ENCODE measurements around the gene TPCN1.

GRCh38 chr12:113296557-113297213 is 75.4 kb downstream of the TPCN1 start:
- no peak for TF ChIP-seq IRF2 (CRISPR knock-in tag; IDR thresholded peaks at IDR 0.05; ENCODE audit: borderline replicate concordance, low read depth)
- TF ChIP-seq ELF4 (CRISPR knock-in tag; IDR thresholded peaks at IDR 0.05; ENCODE audit: low read depth) = no peak
- TF ChIP-seq, protein P1, sequence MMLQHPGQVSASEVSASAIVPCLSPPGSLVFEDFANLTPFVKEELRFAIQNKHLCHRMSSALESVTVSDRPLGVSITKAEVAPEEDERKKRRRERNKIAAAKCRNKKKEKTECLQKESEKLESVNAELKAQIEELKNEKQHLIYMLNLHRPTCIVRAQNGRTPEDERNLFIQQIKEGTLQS (CRISPR knock-in tag; conservative IDR thresholded peaks at IDR 0.05) = no peak
- TF ChIP-seq CTCF (IDR thresholded peaks at IDR 0.05) = no peak
- TF ChIP-seq NR1H2 (CRISPR knock-in tag; IDR thresholded peaks at IDR 0.05) = no peak
- TF ChIP-seq FOXK1 (CRISPR knock-in tag; IDR thresholded peaks at IDR 0.05) = no peak
- TF ChIP-seq AFF4 (CRISPR knock-in tag; IDR thresholded peaks at IDR 0.05; ENCODE audit: borderline replicate concordance) = no peak
- TF ChIP-seq, protein P2, sequence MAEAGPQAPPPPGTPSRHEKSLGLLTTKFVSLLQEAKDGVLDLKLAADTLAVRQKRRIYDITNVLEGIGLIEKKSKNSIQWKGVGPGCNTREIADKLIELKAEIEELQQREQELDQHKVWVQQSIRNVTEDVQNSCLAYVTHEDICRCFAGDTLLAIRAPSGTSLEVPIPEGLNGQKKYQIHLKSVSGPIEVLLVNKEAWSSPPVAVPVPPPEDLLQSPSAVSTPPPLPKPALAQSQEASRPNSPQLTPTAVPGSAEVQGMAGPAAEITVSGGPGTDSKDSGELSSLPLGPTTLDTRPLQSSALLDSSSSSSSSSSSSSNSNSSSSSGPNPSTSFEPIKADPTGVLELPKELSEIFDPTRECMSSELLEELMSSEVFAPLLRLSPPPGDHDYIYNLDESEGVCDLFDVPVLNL (CRISPR knock-in tag; IDR thresholded peaks at IDR 0.05; ENCODE audit: borderline replicate concordance, low read depth) = no peak
